K562 (cell line): ENCODE measurements around the gene CHAC1. TPM values are rescaled to one million over a fixed set of nuclear protein-coding genes. Genes with fewer than 3 reads are reported as not detected.

Experiments used
- ATAC-seq: fragments of 200-7000 bp; cut with Tn5 transposase; 3 replicates; pipeline ENCODE4 v1.9.1; 2020; ENCODE audit warnings: moderate library complexity
- BruUV-seq: library from RNA; stranded (reverse); fragments of 400-500 nt; replicated peaks from 2 replicates; lab custom pipeline; 2021; lab: Mats Ljungman, UMichigan
- CTCF ChIA-PET: fragments of 300-600 bp; formaldehyde crosslinking; extraction: SDS; loops from one replicate; lab custom pipeline; 2021; ENCODE audit warnings: low intra/inter-chr PET ratio; lab: Yijun Ruan, JAX
- POLR2A ChIA-PET: fragments of 300-600, 350-650 bp; sonication (Branson Sonifier 250); formaldehyde crosslinking; extraction: SDS; loops from one replicate; lab custom pipeline; 2021; ENCODE audit warnings: antibody characterized with exemption, inconsistent platforms; lab: Yijun Ruan, JAX
- DNase-seq, 4 experiments: peaks; one replicate each; pipeline versions ENCODE4 v3.0.0 to v3.0.0-alpha.2; 2011 to 2018; ENCODE audit warnings: low spot score in 3 of 4, mixed read lengths in 3 of 4; ENCODE audit errors: extremely low read depth in 1 of 4
- FAIRE-seq: peaks from 2 replicates; lab custom pipeline; 2011; peaks lifted over from hg19 to GRCh38; lab: Jason Lieb, UNC
- H2AFZ ChIP-seq: 2 replicates; pipeline ENCODE4 v1.6.0; 2011; ENCODE audit warnings: low read depth, low read length, control low read depth, inconsistent platforms
- H3K27ac ChIP-seq: fragments of 200-600 bp; 3 replicates; pipeline ENCODE4 v1.8.0; 2011; ENCODE audit warnings: low read depth, mild to moderate bottlenecking, control low read depth, inconsistent platforms, low read length, moderate library complexity, mixed read lengths; ENCODE audit errors: extremely low read depth
- H3K27me3 ChIP-seq, 2 experiments: fragments of 300-600 bp in 1 of 2; 2 replicates in 1 of 2; 3 replicates in 1 of 2; pipeline versions ENCODE4 v1.6.0 to v1.8.0; 2011; ENCODE audit warnings: inconsistent platforms in 2 of 2, low read length in 2 of 2, mild to moderate bottlenecking in 1 of 2, mixed read lengths in 1 of 2, moderate library complexity in 1 of 2; ENCODE audit not compliant: control insufficient read depth in 2 of 2, insufficient read depth in 2 of 2
- H3K36me3 ChIP-seq: fragments of 300-600 bp; 3 replicates; pipeline ENCODE4 v1.8.0; 2011; ENCODE audit warnings: mild to moderate bottlenecking, low read length, inconsistent platforms; ENCODE audit not compliant: control insufficient read depth, insufficient read depth
- H3K4me1 ChIP-seq, 2 experiments: fragments of 200-600 bp in 1 of 2; replicated peaks in 1 of 2; 2 replicates in 1 of 2; 3 replicates in 1 of 2; pipeline versions ENCODE4 v1.5.1 to v1.8.0; 2011; ENCODE audit warnings: inconsistent platforms in 2 of 2, low read length in 2 of 2, mild to moderate bottlenecking in 1 of 2, mixed read lengths in 1 of 2, moderate library complexity in 1 of 2; ENCODE audit not compliant: control insufficient read depth in 2 of 2, insufficient read depth in 2 of 2
- H3K4me2 ChIP-seq: 2 replicates; pipeline ENCODE4 v1.6.1; 2011; ENCODE audit warnings: low read length, control low read depth, inconsistent platforms, mixed read lengths; ENCODE audit not compliant: insufficient read depth
- H3K4me3 ChIP-seq: fragments of 200-600 bp; sonication (generic), shearing (Covaris generic); 2 replicates; pipeline ENCODE4 v1.5.1; 2016; ENCODE audit warnings: control low read depth, inconsistent platforms
- H3K79me2 ChIP-seq: fragments of 200-600 bp; 3 replicates; pipeline ENCODE4 v1.8.0; 2011; ENCODE audit warnings: low read length, inconsistent platforms; ENCODE audit not compliant: control insufficient read depth, insufficient read depth
- H3K9ac ChIP-seq, 2 experiments: 2 replicates each; pipeline versions ENCODE4 v1.6.0 to v1.6.1; 2011; ENCODE audit warnings: low read depth in 2 of 2, low read length in 2 of 2, control low read depth in 1 of 2, inconsistent platforms in 1 of 2, mild to moderate bottlenecking in 1 of 2, mixed read lengths in 1 of 2; ENCODE audit not compliant: insufficient read depth in 1 of 2
- H3K9me1 ChIP-seq: one replicate; pipeline ENCODE4 v1.6.0; 2011; ENCODE audit warnings: inconsistent platforms, mild to moderate bottlenecking, low read length, moderate library complexity; ENCODE audit not compliant: control insufficient read depth, insufficient read depth
- H3K9me3 ChIP-seq: replicated peaks from 2 replicates; pipeline ENCODE4 v1.5.1; 2011; ENCODE audit warnings: low read depth, low read length, inconsistent platforms; ENCODE audit not compliant: control insufficient read depth, insufficient read depth
- H4K20me1 ChIP-seq: replicated peaks from 2 replicates; pipeline ENCODE4 v1.6.1; 2011; ENCODE audit warnings: low read length, inconsistent platforms, mixed read lengths; ENCODE audit not compliant: control insufficient read depth, insufficient read depth
- WGBS: fragments of 100-300 bp; shearing (Covaris generic); methylation state at CpG from one replicate; pipeline ENCODE4 v1.1.6; 2016; ENCODE audit warnings: low coverage, mixed read lengths; ENCODE audit not compliant: insufficient coverage; ENCODE audit errors: missing lambda C conversion rate; 5-methylcytosine and 5-hydroxymethylcytosine counted together
- in situ Hi-C: fragments of 300-500 bp; cut with MboI; formaldehyde crosslinking; loops from 4 replicates; pipeline ENCODE4 v1.15.0; 2018; ENCODE audit warnings: inconsistent platforms, mixed read lengths
- intact Hi-C: fragments of 100-400 bp; cut with micrococcal nuclease; formaldehyde crosslinking; loops from 2 replicates; pipeline ENCODE4 v1.14.2; 2022
- polyA plus RNA-seq, 8 experiments: library from polyadenylated mRNA; depleted of rRNA in 4 of 8; stranded (reverse) in 5 of 8; unstranded in 3 of 8; fragments of >200 nt; fragmentation: Nextera tagmentation in 2 of 8; fragmentation: Illumina TruSeq in 1 of 8; extraction: Ambion mirVana in 2 of 8; extraction: Trizol in 1 of 8; gene quantifications; 2 replicates each; pipeline versions ENCODE4 v1.2.1 to v1.2.3, GENCODE V29; 2011 to 2014; ENCODE audit warnings: inconsistent platforms in 1 of 8, missing spikeins in 1 of 8
- total RNA-seq, 7 experiments: library from RNA; depleted of rRNA in 6 of 7; stranded (reverse); fragments of >200 nt in 6 of 7; fragmentation: Illumina TruSeq in 2 of 7; extraction: Trizol in 2 of 7; gene quantifications; 2 replicates each; pipeline versions ENCODE4 v1.2.1 to v1.2.3, GENCODE V29; 2011 to 2021; ENCODE audit warnings: low replicate concordance in 1 of 7
- TF ChIP-seq, protein P1 (sequence below): fragments of 250-450 bp; sonication (Bioruptor Pico); IDR thresholded peaks from 2 replicates; pipeline ENCODE4 v1.5.0; 2021; ENCODE audit warnings: mild to moderate bottlenecking, borderline replicate concordance
- TF ChIP-seq, protein P2 (sequence below): fragments of 250-450 bp; sonication (Bioruptor Pico); IDR thresholded peaks from 2 replicates; pipeline ENCODE4 v1.4.0; 2020; ENCODE audit warnings: mild to moderate bottlenecking, moderate library complexity
- TF ChIP-seq, protein P3 (sequence below): fragments of 450-650 bp; IDR thresholded peaks from 2 replicates; pipeline ENCODE4 v1.6.1; 2016; ENCODE audit warnings: antibody characterized with exemption

The CHAC1 gene
- total and polyA plus RNA-seq, 9 of the 15 experiments (the other 6 are each of a cell fraction or from before 2014, with no cell fraction given), result 0.47 to 39.0 (median 7.5) TPM

GRCh38 chr15:40938536-40938870 lies 14.8 kb upstream of the CHAC1 start (continued):
- TF ChIP-seq, protein P1, sequence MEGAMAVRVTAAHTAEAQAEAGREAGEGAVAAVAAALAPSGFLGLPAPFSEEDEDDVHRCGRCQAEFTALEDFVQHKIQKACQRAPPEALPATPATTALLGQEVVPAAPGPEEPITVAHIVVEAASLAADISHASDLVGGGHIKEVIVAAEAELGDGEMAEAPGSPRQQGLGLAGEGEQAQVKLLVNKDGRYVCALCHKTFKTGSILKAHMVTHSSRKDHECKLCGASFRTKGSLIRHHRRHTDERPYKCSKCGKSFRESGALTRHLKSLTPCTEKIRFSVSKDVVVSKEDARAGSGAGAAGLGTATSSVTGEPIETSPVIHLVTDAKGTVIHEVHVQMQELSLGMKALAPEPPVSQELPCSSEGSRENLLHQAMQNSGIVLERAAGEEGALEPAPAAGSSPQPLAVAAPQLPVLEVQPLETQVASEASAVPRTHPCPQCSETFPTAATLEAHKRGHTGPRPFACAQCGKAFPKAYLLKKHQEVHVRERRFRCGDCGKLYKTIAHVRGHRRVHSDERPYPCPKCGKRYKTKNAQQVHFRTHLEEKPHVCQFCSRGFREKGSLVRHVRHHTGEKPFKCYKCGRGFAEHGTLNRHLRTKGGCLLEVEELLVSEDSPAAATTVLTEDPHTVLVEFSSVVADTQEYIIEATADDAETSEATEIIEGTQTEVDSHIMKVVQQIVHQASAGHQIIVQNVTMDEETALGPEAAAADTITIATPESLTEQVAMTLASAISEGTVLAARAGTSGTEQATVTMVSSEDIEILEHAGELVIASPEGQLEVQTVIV (CRISPR knock-in tag), result no peak
- TF ChIP-seq, all 486 proteins: peak for 0

- H3K4me2 ChIP-seq, result no peak overlapping the region
- no peaks in the 10 kb centered on the region for H3K36me3 ChIP-seq
- ATAC-seq (no peak), FAIRE-seq (no peak), DNase-seq (no peak)
- POLR2A ChIA-PET, result interaction anchor here (0.6 to 3.6 kb wide), 8 partner anchors 8 to 388 kb away, joined by 3 to 17 read pairs (median 4); partner anchors contain the start of gene CHAC1
- intact Hi-C loops (no loop called here), in situ Hi-C loops (no loop called here)
- no peak overlapping the region for H3K4me3 ChIP-seq
- peaks cover 5 to 34% of the 10 kb centered on the region in 2 experiments; a peak in 4 of 5 replicates for H3K4me1 ChIP-seq
- CTCF ChIA-PET, result no interaction called here
- BruUV-seq, result no TSS peak
- no peaks in the 10 kb centered on the region for H3K9me3 ChIP-seq
- 67% methylated on average over 15 of the region's 15 CpGs for WGBS
- peaks cover 3% of the 10 kb centered on the region for H3K9me1 ChIP-seq
- TF ChIP-seq, protein P2, sequence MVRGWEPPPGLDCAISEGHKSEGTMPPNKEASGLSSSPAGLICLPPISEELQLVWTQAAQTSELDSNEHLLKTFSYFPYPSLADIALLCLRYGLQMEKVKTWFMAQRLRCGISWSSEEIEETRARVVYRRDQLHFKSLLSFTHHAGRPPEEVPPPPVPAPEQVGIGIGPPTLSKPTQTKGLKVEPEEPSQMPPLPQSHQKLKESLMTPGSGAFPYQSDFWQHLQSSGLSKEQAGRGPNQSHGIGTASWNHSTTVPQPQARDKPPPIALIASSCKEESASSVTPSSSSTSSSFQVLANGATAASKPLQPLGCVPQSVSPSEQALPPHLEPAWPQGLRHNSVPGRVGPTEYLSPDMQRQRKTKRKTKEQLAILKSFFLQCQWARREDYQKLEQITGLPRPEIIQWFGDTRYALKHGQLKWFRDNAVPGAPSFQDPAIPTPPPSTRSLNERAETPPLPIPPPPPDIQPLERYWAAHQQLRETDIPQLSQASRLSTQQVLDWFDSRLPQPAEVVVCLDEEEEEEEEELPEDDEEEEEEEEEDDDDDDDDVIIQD (CRISPR knock-in tag), result no peak
- TF ChIP-seq, protein P3, sequence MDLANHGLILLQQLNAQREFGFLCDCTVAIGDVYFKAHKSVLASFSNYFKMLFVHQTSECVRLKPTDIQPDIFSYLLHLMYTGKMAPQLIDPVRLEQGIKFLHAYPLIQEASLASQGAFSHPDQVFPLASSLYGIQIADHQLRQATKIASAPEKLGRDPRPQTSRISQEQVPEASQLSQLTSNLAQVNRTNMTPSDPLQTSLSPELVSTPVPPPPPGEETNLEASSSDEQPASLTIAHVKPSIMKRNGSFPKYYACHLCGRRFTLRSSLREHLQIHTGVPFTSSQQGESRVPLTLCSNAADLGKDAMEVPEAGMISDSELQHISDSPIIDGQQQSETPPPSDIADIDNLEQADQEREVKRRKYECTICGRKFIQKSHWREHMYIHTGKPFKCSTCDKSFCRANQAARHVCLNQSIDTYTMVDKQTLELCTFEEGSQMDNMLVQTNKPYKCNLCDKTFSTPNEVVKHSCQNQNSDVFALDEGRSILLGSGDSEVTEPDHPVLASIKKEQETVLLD, result no peak
- H3K27ac ChIP-seq, result no peak overlapping the region
- peaks cover 2 to 13% of the 10 kb centered on the region in 2 experiments; a peak in 3 of 5 replicates for H3K27me3 ChIP-seq
- no peaks in the 10 kb centered on the region for H4K20me1 ChIP-seq
- H2AFZ ChIP-seq, result 0 out of 2 replicates have a peak overlapping the region, but pooled peaks have one; percentile 4
- no peaks in the 10 kb centered on the region for H3K79me2 ChIP-seq
- H3K9ac ChIP-seq, result peak overlapping the region in 1 of 2 experiments; percentile 75; a peak in 2 of 4 replicates
These were observed 12.9 kb upstream of the CHAC1 start for GRCh38 chr15:40940296-40940801.
